Activated CD8-positive, alpha-beta T cell treated with anti-CD3 and anti-CD28 coated beads for 36 hours (primary cell): ENCODE measurements around the gene SFT2D2. TPM values are rescaled to one million over a fixed set of nuclear protein-coding genes. Genes with fewer than 3 reads are reported as not detected.

Experiments
- ATAC-seq: fragments of 200-7000 bp; cut with Tn5 transposase; one replicate; pipeline ENCODE4 v1.10.0; 2021; ENCODE audit warnings: mild to moderate bottlenecking, moderate library complexity
- CTCF ChIA-PET: fragments of 350-600 bp; sonication (Branson Sonifier 250); formaldehyde crosslinking; loops from one replicate; lab custom pipeline; 2021; ENCODE audit warnings: antibody characterized with exemption; lab: Charles Lee
- POLR2A ChIA-PET: fragments of 350-600 bp; sonication (Branson Sonifier 250); formaldehyde crosslinking; loops from one replicate; lab custom pipeline; 2021; ENCODE audit warnings: antibody characterized with exemption; lab: Charles Lee
- DNase-seq: peaks from one replicate; pipeline ENCODE4 v3.0.0-alpha.2; 2020
- H3K27ac Mint-ChIP-seq: one replicate; pipeline ENCODE4 v1.8.0; 2021; ENCODE audit warnings: mild to moderate bottlenecking, mixed read lengths
- H3K27me3 Mint-ChIP-seq: one replicate; pipeline ENCODE4 v1.8.0; 2021; ENCODE audit warnings: mixed read lengths
- H3K36me3 Mint-ChIP-seq: one replicate; pipeline ENCODE4 v1.8.0; 2021; ENCODE audit warnings: low read depth, mixed read lengths
- H3K4me1 Mint-ChIP-seq: one replicate; pipeline ENCODE4 v1.8.0; 2021; ENCODE audit warnings: low read depth, mixed read lengths
- H3K4me3 Mint-ChIP-seq: one replicate; pipeline ENCODE4 v1.8.0; 2021; ENCODE audit warnings: mild to moderate bottlenecking, moderate library complexity, mixed read lengths
- H3K9me3 Mint-ChIP-seq: one replicate; pipeline ENCODE4 v1.8.0; 2021; ENCODE audit warnings: mixed read lengths
- CTCF ChIP-seq: fragments of 200-600 bp; IDR thresholded peaks from one replicate; pipeline ENCODE4 v1.8.0; 2022; ENCODE audit warnings: antibody characterized with exemption, mild to moderate bottlenecking
- intact Hi-C: fragments of 100-400 bp; cut with micrococcal nuclease; formaldehyde crosslinking; loops from one replicate; pipeline ENCODE4 v1.10.0; 2022
- total RNA-seq, 2 experiments: library from RNA; stranded (reverse); gene quantifications; one replicate each; pipeline ENCODE4 v1.2.3, GENCODE V29; 2021

Gene SFT2D2
- total RNA-seq, 2 experiments from 2014 or later, result 30.8 to 31.4 TPM

GRCh38 chr1:168301664-168302320 lies 76.0 kb downstream of the SFT2D2 start:
- intact Hi-C loops, result no loop called here
- DNase-seq, result no peak
- ChIA-PET POLR2A (no interaction called here), CTCF (interaction anchor here (1.6 kb wide), 1 partner anchor 41 kb away, joined by 5 read pairs; no protein-coding TSS in a partner anchor)
- H3K4me1 Mint-ChIP-seq, result no peaks in the 10 kb centered on the region
- H3K4me3 Mint-ChIP-seq, result no peak overlapping the region
- no peaks in the 10 kb centered on the region for H3K27me3 Mint-ChIP-seq
- H3K9me3 Mint-ChIP-seq, result no peaks in the 10 kb centered on the region
- TF ChIP-seq CTCF, result no peak
- no peak overlapping the region for H3K27ac Mint-ChIP-seq
- ATAC-seq, result no peak
- no peaks in the 10 kb centered on the region for H3K36me3 Mint-ChIP-seq

Other genes starting within 250 kb of the SFT2D2 start
- under 1 TPM; 0.16 to 0.20 TPM for gene GPR161, start 89.1 kb upstream of the SFT2D2 start, total RNA-seq
- 10 to 100 TPM; 52.2 to 52.5 TPM for gene TIPRL, start 47.0 kb upstream of the SFT2D2 start, total RNA-seq
- gene TBX19, start 54.9 kb downstream of the SFT2D2 start, total RNA-seq, result 1 to 10 TPM; 1.5 TPM